Caco-2 (cell line): ENCODE measurements around the gene SUCLG1. TPM values are rescaled to one million over a fixed set of nuclear protein-coding genes. Genes with fewer than 3 reads are reported as not detected.

Source experiments
- BruUV-seq: library from RNA; stranded (reverse); fragments of 400-500 nt; replicated peaks from 2 replicates; lab custom pipeline; 2021; lab: Mats Ljungman, UMichigan
- CTCF ChIA-PET: fragments of 300-600 bp; sonication (Branson Sonifier 250); formaldehyde crosslinking; loops from one replicate; lab custom pipeline; 2022; ENCODE audit warnings: antibody characterized with exemption; lab: Charles Lee
- POLR2A ChIA-PET: fragments of 300-600 bp; sonication (Branson Sonifier 250); formaldehyde crosslinking; loops from one replicate; lab custom pipeline; 2022; ENCODE audit warnings: antibody characterized with exemption; lab: Charles Lee
- DNase-seq, 2 experiments: peaks; one replicate each; pipeline versions ENCODE4 v3.0.0 to v3.0.0-alpha.2; 2020 to 2022
- H3K27me3 ChIP-seq: replicated peaks from 2 replicates; pipeline ENCODE4 v1.6.0; 2011; ENCODE audit warnings: low read length; ENCODE audit not compliant: control insufficient read depth, insufficient read depth
- H3K36me3 ChIP-seq: 2 replicates; pipeline ENCODE4 v1.5.1; 2011; ENCODE audit warnings: low read length; ENCODE audit not compliant: control insufficient read depth, insufficient read depth
- H3K4me1 ChIP-seq: fragments of 250-450 bp; sonication (Bioruptor Pico); 2 replicates; pipeline ENCODE4 v1.5.1; 2020; ENCODE audit warnings: mild to moderate bottlenecking
- H3K4me3 ChIP-seq: 2 replicates; pipeline ENCODE4 v1.5.1; 2011; ENCODE audit warnings: low read depth, mild to moderate bottlenecking, control low read depth, low read length
- H3K9me3 ChIP-seq: fragments of 250-450 bp; sonication (Bioruptor Pico); 2 replicates; pipeline ENCODE4 v1.5.1; 2020; ENCODE audit warnings: mild to moderate bottlenecking, moderate library complexity
- H3K27ac Mint-ChIP-seq: one replicate; pipeline ENCODE4 v1.8.0; 2022; ENCODE audit warnings: mixed read lengths; ENCODE audit not compliant: unreplicated experiment
- H3K27me3 Mint-ChIP-seq: one replicate; pipeline ENCODE4 v1.8.0; 2022; ENCODE audit warnings: mixed read lengths; ENCODE audit not compliant: insufficient read depth, unreplicated experiment
- H3K36me3 Mint-ChIP-seq: one replicate; pipeline ENCODE4 v1.8.0; 2022; ENCODE audit warnings: mild to moderate bottlenecking, mixed read lengths; ENCODE audit not compliant: insufficient read depth, unreplicated experiment
- H3K4me1 Mint-ChIP-seq: one replicate; pipeline ENCODE4 v1.8.0; 2022; ENCODE audit warnings: low read depth, mixed read lengths; ENCODE audit not compliant: unreplicated experiment
- H3K4me3 Mint-ChIP-seq: one replicate; pipeline ENCODE4 v1.8.0; 2022; ENCODE audit warnings: mild to moderate bottlenecking, moderate library complexity, mixed read lengths; ENCODE audit not compliant: unreplicated experiment
- H3K9me3 Mint-ChIP-seq: one replicate; pipeline ENCODE4 v1.8.0; 2022; ENCODE audit warnings: mixed read lengths; ENCODE audit not compliant: unreplicated experiment
- intact Hi-C: fragments of 100-400 bp; cut with micrococcal nuclease; formaldehyde crosslinking; loops from one replicate; pipeline ENCODE4 v1.10.0; 2022; ENCODE audit not compliant: unreplicated experiment
- total RNA-seq: library from RNA; stranded (reverse); gene quantifications from 2 replicates; pipeline ENCODE4 v1.2.3, GENCODE V29; 2022
- TF ChIP-seq, protein P1 (sequence below), 2 experiments: fragments of 200-600 bp in 1 of 2; IDR thresholded peaks; 1 replicate in 1 of 2; 2 replicates in 1 of 2; pipeline versions ENCODE4 v1.5.1 to v1.8.0; 2011 to 2022; ENCODE audit warnings: antibody characterized with exemption in 1 of 2, control low read depth in 1 of 2, inconsistent platforms in 1 of 2, low read depth in 1 of 2, low read length in 1 of 2, mild to moderate bottlenecking in 1 of 2, moderate library complexity in 1 of 2; ENCODE audit not compliant: insufficient read depth in 1 of 2, severe bottlenecking in 1 of 2, unreplicated experiment in 1 of 2

Gene SUCLG1
- total RNA-seq, 1 experiment from 2014 or later: 155 TPM

DNA sequence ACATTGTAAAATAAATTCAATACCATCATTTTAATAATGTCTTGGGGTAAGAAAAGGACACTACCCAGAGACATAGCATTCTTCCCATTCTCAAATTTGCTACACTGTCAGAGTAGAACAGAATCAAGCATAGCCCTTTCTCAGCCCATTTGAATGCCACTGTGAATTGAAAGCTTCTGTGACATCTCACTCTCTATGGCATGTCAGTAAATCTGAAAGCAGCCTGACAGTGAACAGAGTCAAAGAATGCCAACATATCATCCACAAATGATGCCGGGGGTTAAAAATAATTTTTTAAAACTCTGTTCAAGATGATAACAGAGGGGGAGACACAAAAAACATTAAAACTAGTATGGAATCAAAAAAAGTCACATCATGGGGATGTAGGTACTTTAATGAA is 17.6 kb downstream of the SUCLG1 start:
- ChIA-PET CTCF (no interaction called here), POLR2A (no interaction called here)
- intact Hi-C loops: no loop called here

DNA sequence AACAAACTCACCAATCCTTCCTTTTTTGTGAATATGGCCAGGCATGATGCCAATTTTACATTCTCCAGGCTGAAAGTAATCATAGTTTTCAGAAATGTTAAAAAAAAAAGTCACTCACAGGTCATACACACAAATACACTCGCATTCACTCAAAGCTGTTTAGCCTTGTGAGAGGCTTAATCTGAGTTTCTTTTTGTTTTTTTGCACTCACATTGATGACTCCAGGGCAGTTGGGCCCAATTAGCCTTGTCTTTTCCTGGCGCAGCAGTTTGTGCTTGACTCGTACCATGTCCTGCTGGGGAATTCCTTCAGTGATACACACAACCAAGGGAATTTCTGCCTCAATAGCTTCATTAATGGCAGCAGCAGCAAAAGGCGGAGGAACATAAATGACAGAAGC is 18.0 kb downstream of the SUCLG1 start:
- TF ChIP-seq, protein P1, sequence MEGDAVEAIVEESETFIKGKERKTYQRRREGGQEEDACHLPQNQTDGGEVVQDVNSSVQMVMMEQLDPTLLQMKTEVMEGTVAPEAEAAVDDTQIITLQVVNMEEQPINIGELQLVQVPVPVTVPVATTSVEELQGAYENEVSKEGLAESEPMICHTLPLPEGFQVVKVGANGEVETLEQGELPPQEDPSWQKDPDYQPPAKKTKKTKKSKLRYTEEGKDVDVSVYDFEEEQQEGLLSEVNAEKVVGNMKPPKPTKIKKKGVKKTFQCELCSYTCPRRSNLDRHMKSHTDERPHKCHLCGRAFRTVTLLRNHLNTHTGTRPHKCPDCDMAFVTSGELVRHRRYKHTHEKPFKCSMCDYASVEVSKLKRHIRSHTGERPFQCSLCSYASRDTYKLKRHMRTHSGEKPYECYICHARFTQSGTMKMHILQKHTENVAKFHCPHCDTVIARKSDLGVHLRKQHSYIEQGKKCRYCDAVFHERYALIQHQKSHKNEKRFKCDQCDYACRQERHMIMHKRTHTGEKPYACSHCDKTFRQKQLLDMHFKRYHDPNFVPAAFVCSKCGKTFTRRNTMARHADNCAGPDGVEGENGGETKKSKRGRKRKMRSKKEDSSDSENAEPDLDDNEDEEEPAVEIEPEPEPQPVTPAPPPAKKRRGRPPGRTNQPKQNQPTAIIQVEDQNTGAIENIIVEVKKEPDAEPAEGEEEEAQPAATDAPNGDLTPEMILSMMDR (IDR thresholded peaks at IDR 0.05; ENCODE audit: insufficient read depth in 1 of 2, low read depth in 1 of 2, low read length in 1 of 2, severe bottlenecking in 1 of 2, unreplicated experiment in 1 of 2): no peak
- Mint-ChIP-seq H3K9me3 (no peaks in the 10 kb centered on the region), H3K27ac (no peak overlapping the region), H3K4me1 (no peaks in the 10 kb centered on the region), H3K36me3 (peaks cover 84% of the 10 kb centered on the region), H3K4me3 (no peak overlapping the region), H3K27me3 (no peaks in the 10 kb centered on the region)
- Histone ChIP-seq H3K27me3 (no peaks in the 10 kb centered on the region), H3K4me3 (no peak overlapping the region), H3K4me1 (no peaks in the 10 kb centered on the region), H3K9me3 (no peaks in the 10 kb centered on the region), H3K36me3 (peaks cover 6% of the 10 kb centered on the region; the same call in 1 of the 2 replicates)
- CTCF ChIA-PET: no interaction called here
- BruUV-seq: no TSS peak
- POLR2A ChIA-PET: no interaction called here
- intact Hi-C loops: no loop called here
- no peak for DNase-seq

More for the DNA sequence above, 17.6 kb downstream of the SUCLG1 start:
- H3K27me3 ChIP-seq: no peaks in the 10 kb centered on the region
- no peaks in the 10 kb centered on the region for H3K4me1 ChIP-seq
- DNase-seq: no peak
- no peaks in the 10 kb centered on the region for H3K9me3 Mint-ChIP-seq
- TF ChIP-seq, protein P1 (IDR thresholded peaks at IDR 0.05; ENCODE audit: insufficient read depth in 1 of 2, low read depth in 1 of 2, low read length in 1 of 2, severe bottlenecking in 1 of 2, unreplicated experiment in 1 of 2): no peak
- peaks cover 6% of the 10 kb centered on the region; the same call in 1 of the 2 replicates for H3K36me3 ChIP-seq
- H3K4me1 Mint-ChIP-seq: no peaks in the 10 kb centered on the region
- no peak overlapping the region for H3K4me3 ChIP-seq
- BruUV-seq: no TSS peak
- H3K9me3 ChIP-seq: no peaks in the 10 kb centered on the region
- H3K27me3 Mint-ChIP-seq: no peaks in the 10 kb centered on the region
- H3K4me3 Mint-ChIP-seq: no peak overlapping the region
- peaks cover 89% of the 10 kb centered on the region for H3K36me3 Mint-ChIP-seq
- H3K27ac Mint-ChIP-seq: no peak overlapping the region

- no peaks in the 10 kb centered on the region for H3K27me3 ChIP-seq
- TF ChIP-seq, protein P1 (IDR thresholded peaks at IDR 0.05; ENCODE audit: insufficient read depth in 1 of 2, low read depth in 1 of 2, low read length in 1 of 2, severe bottlenecking in 1 of 2, unreplicated experiment in 1 of 2): no peak
- Mint-ChIP-seq H3K27ac (no peak overlapping the region), H3K9me3 (no peaks in the 10 kb centered on the region), H3K4me1 (no peaks in the 10 kb centered on the region), H3K36me3 (peaks cover 59% of the 10 kb centered on the region), H3K4me3 (no peak overlapping the region), H3K27me3 (no peaks in the 10 kb centered on the region)
- no peaks in the 10 kb centered on the region for H3K9me3 ChIP-seq
- no peak for DNase-seq
- intact Hi-C loops: no loop called here
- H3K4me3 ChIP-seq: no peak overlapping the region
- peaks cover 6% of the 10 kb centered on the region for H3K36me3 ChIP-seq
- POLR2A ChIA-PET: no interaction called here
- BruUV-seq: no TSS peak
- CTCF ChIA-PET: no interaction called here
- no peaks in the 10 kb centered on the region for H3K4me1 ChIP-seq
These were observed 23.6 kb downstream of the SUCLG1 start for GRCh38 chr2:84435345-84436025.
